HepG2 (cell line): ENCODE data around the gene MAGI1. TPM values are rescaled to one million over a fixed set of nuclear protein-coding genes. Genes with fewer than 3 reads are reported as not detected.

ENCODE experiments used
- AHDC1 ChIP-seq: sonication (generic); formaldehyde crosslinking; IDR thresholded peaks from 2 replicates; pipeline ENCODE4 v1.5.1; 2020; ENCODE audit warnings: mild to moderate bottlenecking, missing genetic modification reagents, borderline replicate concordance
- ARHGAP35 ChIP-seq: sonication (generic); formaldehyde crosslinking; IDR thresholded peaks from 2 replicates; pipeline ENCODE4 v1.9.0; 2022; ENCODE audit warnings: mild to moderate bottlenecking, inconsistent platforms, moderate library complexity, missing genetic modification reagents, borderline replicate concordance
- FOXA1 ChIP-seq, 2 experiments: fragments of 450-650 bp in 1 of 2; sonication (generic) in 1 of 2; formaldehyde crosslinking in 1 of 2; IDR thresholded peaks; 2 replicates each; pipeline versions ENCODE4 v1.4.0 to v1.6.1; 2016 to 2020; ENCODE audit warnings: missing genetic modification reagents in 1 of 2
- HMG20B ChIP-seq: conservative IDR thresholded peaks from 2 replicates; pipeline ENCODE4 v1.6.1; 2016; ENCODE audit warnings: missing genetic modification reagents, missing compliant biosample characterization
- HNF4A ChIP-seq: sonication (generic); formaldehyde crosslinking; IDR thresholded peaks from 2 replicates; pipeline ENCODE4 v1.4.0; 2020; ENCODE audit warnings: missing genetic modification reagents
- IKZF5 ChIP-seq: IDR thresholded peaks from 2 replicates; pipeline ENCODE4 v1.6.1; 2018; ENCODE audit warnings: missing genetic modification reagents, mild to moderate bottlenecking, missing compliant biosample characterization
- KDM6A ChIP-seq: IDR thresholded peaks from 2 replicates; pipeline ENCODE4 v1.6.1; 2016; ENCODE audit warnings: low read depth
- NFE2 ChIP-seq: sonication (generic); formaldehyde crosslinking; IDR thresholded peaks from 2 replicates; pipeline ENCODE4 v1.4.0; 2020; ENCODE audit warnings: missing genetic modification reagents
- NFYC ChIP-seq: IDR thresholded peaks from 2 replicates; pipeline ENCODE4 v1.6.1; 2016; ENCODE audit warnings: missing genetic modification reagents, missing compliant biosample characterization
- RBM22 ChIP-seq: fragments of 200-400 bp; formaldehyde crosslinking; optimal IDR thresholded peaks from 2 replicates; pipeline ENCODE3; 2017; ENCODE audit warnings: mild to moderate bottlenecking, low read length, moderate library complexity
- RFX5 ChIP-seq: IDR thresholded peaks from 2 replicates; pipeline ENCODE4 v1.6.1; 2011; ENCODE audit warnings: low read depth, low read length, improper control_type of control experiment
- RXRB ChIP-seq: IDR thresholded peaks from 2 replicates; pipeline ENCODE4 v1.6.1; 2016; ENCODE audit warnings: borderline replicate concordance, missing genetic modification reagents, missing compliant biosample characterization
- SALL1 ChIP-seq: sonication (generic); formaldehyde crosslinking; IDR thresholded peaks from 2 replicates; pipeline ENCODE4 v1.8.0; 2022; ENCODE audit warnings: mild to moderate bottlenecking, missing genetic modification reagents
- TRIM22 ChIP-seq: fragments of 450-650 bp; IDR thresholded peaks from 2 replicates; pipeline ENCODE4 v1.6.1; 2017
- ZFY ChIP-seq: sonication (generic); formaldehyde crosslinking; IDR thresholded peaks from 2 replicates; pipeline ENCODE4 v1.4.0; 2020; ENCODE audit warnings: missing genetic modification reagents
- ZSCAN22 ChIP-seq: sonication (generic); formaldehyde crosslinking; IDR thresholded peaks from 2 replicates; pipeline ENCODE4 v1.4.0; 2020; ENCODE audit warnings: mild to moderate bottlenecking, missing genetic modification reagents
- polyA plus RNA-seq, 8 experiments: library from polyadenylated mRNA; depleted of rRNA in 3 of 8; stranded (reverse) in 7 of 8; unstranded in 1 of 8; fragments of >200 nt; fragmentation: Illumina TruSeq in 4 of 8; extraction: Trizol in 4 of 8; gene quantifications; 2 replicates each; pipeline versions ENCODE4 v1.2.1 to v1.2.3, GENCODE V29; 2011 to 2016; ENCODE audit warnings: low read depth in 4 of 8, missing spikeins in 1 of 8, mixed read lengths in 1 of 8; ENCODE audit not compliant: insufficient read depth in 1 of 8
- total RNA-seq, 5 experiments: library from RNA; depleted of rRNA; stranded (reverse); fragments of >200 nt; fragmentation: Illumina TruSeq; extraction: Trizol; gene quantifications; 2 replicates each; pipeline ENCODE4 v1.2.3, GENCODE V29; 2016; ENCODE audit warnings: low read depth in 1 of 5
- TF ChIP-seq, protein P1 (sequence below): sonication (generic); formaldehyde crosslinking; IDR thresholded peaks from 2 replicates; pipeline ENCODE4 v1.4.0; 2020; ENCODE audit warnings: mild to moderate bottlenecking, missing genetic modification reagents
- TF ChIP-seq, protein P2 (sequence below): IDR thresholded peaks from 2 replicates; pipeline ENCODE4 v1.6.1; 2016; ENCODE audit warnings: missing compliant biosample characterization, missing genetic modification reagents, borderline replicate concordance

The MAGI1 gene
- total and polyA plus RNA-seq, 2 of the 13 experiments (the other 11 are each of a cell fraction or from before 2014, with no cell fraction given) = 22.2 to 26.0 TPM

GRCh38 chr3:65953301-65953812 is 85.4 kb downstream of the MAGI1 start (continued):
- no peak for TF ChIP-seq HMG20B (CRISPR knock-in tag)
- TF ChIP-seq SALL1 = peak; percentile 52; the same call in 1 of the 2 replicates
- TF ChIP-seq, protein P1, sequence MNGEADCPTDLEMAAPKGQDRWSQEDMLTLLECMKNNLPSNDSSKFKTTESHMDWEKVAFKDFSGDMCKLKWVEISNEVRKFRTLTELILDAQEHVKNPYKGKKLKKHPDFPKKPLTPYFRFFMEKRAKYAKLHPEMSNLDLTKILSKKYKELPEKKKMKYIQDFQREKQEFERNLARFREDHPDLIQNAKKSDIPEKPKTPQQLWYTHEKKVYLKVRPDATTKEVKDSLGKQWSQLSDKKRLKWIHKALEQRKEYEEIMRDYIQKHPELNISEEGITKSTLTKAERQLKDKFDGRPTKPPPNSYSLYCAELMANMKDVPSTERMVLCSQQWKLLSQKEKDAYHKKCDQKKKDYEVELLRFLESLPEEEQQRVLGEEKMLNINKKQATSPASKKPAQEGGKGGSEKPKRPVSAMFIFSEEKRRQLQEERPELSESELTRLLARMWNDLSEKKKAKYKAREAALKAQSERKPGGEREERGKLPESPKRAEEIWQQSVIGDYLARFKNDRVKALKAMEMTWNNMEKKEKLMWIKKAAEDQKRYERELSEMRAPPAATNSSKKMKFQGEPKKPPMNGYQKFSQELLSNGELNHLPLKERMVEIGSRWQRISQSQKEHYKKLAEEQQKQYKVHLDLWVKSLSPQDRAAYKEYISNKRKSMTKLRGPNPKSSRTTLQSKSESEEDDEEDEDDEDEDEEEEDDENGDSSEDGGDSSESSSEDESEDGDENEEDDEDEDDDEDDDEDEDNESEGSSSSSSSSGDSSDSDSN = 0 out of 2 replicates have a peak, but pooled peaks have one; percentile 30
- peak; percentile 77; the same call in 1 of the 2 replicates for TF ChIP-seq IKZF5
- TF ChIP-seq, protein P2, sequence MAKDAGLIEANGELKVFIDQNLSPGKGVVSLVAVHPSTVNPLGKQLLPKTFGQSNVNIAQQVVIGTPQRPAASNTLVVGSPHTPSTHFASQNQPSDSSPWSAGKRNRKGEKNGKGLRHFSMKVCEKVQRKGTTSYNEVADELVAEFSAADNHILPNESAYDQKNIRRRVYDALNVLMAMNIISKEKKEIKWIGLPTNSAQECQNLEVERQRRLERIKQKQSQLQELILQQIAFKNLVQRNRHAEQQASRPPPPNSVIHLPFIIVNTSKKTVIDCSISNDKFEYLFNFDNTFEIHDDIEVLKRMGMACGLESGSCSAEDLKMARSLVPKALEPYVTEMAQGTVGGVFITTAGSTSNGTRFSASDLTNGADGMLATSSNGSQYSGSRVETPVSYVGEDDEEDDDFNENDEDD = no peak
- TF ChIP-seq HNF4A = no peak
- TF ChIP-seq TRIM22 = no peak
- TF ChIP-seq NFYC (CRISPR knock-in tag) = 0 out of 2 replicates have a peak, but pooled peaks have one; percentile 14
- no peak for TF ChIP-seq KDM6A (CRISPR knock-in tag)
- peak; percentile 38; the same call in 1 of the 2 replicates for TF ChIP-seq ZFY (CRISPR knock-in tag)
- no peak for TF ChIP-seq ZSCAN22 (CRISPR knock-in tag)
- no peak for TF ChIP-seq NFE2
- TF ChIP-seq FOXA1 (IDR thresholded peaks at IDR 0.05) = no peak
- TF ChIP-seq FOXA1 (CRISPR knock-in tag; IDR thresholded peaks at IDR 0.05) = peak; percentile 68; the same call in 1 of the 2 replicates
- TF ChIP-seq RFX5 = 0 out of 2 replicates have a peak, but pooled peaks have one; percentile 22
- peak; percentile 33; the same call in 1 of the 2 replicates for TF ChIP-seq AHDC1
- TF ChIP-seq ARHGAP35 (CRISPR knock-in tag) = 0 out of 2 replicates have a peak, but pooled peaks have one; percentile 29
- TF ChIP-seq RBM22 = peak; percentile 27
- TF ChIP-seq RXRB (CRISPR knock-in tag) = 0 out of 2 replicates have a peak, but pooled peaks have one; percentile 6
